ENCODE results near the gene VEPH1. TPM values are rescaled to one million over a fixed set of nuclear protein-coding genes. Genes with fewer than 3 reads are reported as not detected.

VEPH1 gene
- total RNA-seq, 4 donors from 2014 or later = 0.07 TPM; not detected in 3

DNA sequence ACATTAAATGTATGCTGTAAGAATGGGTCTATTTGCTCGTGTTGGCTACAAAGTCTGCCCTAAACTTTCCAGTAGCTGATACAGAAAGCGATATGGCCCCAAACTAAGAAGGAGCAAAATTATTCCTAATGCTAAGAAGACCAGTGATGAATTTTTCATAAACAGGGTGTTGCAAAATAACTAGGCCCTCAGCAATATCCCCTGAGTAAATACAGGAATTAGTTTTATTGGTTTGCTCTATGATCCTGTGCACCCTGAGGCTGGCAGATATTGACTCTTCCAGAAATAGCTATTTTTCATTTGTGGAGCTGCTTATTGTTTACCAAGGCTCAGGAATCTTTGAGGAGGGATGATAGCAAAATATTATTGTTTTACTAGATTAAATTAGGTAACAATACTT lies 282.3 kb downstream of the VEPH1 start:
- Histone ChIP-seq H3K27me3 (no peaks in the 10 kb centered on the region), H3K9me3 (no peaks in the 10 kb centered on the region), H3K27ac (no peak overlapping the region), H3K4me1 (no peaks in the 10 kb centered on the region), H3K4me3 (no peak overlapping the region), H3K36me3 (no peaks in the 10 kb centered on the region)
- intact Hi-C loops (cut with DNase I; ENCODE audit: low total_unique reads) (loop anchor here (10.0 kb wide), 1 partner anchor 344 kb away; no protein-coding TSS in a partner anchor), in situ Hi-C loops (cut with MboI; ENCODE audit: low sequenced_read_pairs in 4 of 4) (no loop called here)
- DNase-seq (no peak), ATAC-seq (no peak)
- no peak for TF ChIP-seq POLR2A (IDR thresholded peaks at IDR 0.05)
- TF ChIP-seq, protein P1, sequence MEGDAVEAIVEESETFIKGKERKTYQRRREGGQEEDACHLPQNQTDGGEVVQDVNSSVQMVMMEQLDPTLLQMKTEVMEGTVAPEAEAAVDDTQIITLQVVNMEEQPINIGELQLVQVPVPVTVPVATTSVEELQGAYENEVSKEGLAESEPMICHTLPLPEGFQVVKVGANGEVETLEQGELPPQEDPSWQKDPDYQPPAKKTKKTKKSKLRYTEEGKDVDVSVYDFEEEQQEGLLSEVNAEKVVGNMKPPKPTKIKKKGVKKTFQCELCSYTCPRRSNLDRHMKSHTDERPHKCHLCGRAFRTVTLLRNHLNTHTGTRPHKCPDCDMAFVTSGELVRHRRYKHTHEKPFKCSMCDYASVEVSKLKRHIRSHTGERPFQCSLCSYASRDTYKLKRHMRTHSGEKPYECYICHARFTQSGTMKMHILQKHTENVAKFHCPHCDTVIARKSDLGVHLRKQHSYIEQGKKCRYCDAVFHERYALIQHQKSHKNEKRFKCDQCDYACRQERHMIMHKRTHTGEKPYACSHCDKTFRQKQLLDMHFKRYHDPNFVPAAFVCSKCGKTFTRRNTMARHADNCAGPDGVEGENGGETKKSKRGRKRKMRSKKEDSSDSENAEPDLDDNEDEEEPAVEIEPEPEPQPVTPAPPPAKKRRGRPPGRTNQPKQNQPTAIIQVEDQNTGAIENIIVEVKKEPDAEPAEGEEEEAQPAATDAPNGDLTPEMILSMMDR (IDR thresholded peaks at IDR 0.05 in 4 of 5, conservative IDR thresholded peaks at IDR 0.05 in 1 of 5) = no peak

DNA sequence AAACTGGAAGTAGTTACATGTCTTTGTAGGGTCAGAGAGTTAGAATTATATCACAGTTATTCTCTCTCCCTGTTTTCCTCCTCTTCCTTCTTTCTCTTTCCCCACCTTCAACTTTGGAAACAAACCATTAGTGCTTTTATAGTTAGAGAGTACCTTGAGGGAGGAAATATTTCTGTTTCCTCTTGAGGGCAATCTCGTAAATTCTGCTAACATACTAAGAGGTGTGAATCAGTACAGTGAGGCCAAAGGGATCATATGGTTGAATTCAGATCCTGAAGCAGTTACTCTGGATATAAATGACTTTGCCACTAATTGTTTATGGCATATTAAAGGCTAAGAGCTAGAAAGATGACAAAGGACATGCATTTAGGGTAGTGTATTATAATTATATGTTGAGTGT lies 283.0 kb downstream of the VEPH1 start:
- Histone ChIP-seq H3K9me3 (no peaks in the 10 kb centered on the region), H3K27me3 (no peaks in the 10 kb centered on the region), H3K27ac (no peak overlapping the region), H3K4me3 (no peak overlapping the region), H3K36me3 (no peaks in the 10 kb centered on the region), H3K4me1 (no peaks in the 10 kb centered on the region)
- DNase-seq (no peak), ATAC-seq (no peak)
- in situ Hi-C loops (cut with MboI; ENCODE audit: low sequenced_read_pairs in 4 of 4) (no loop called here), intact Hi-C loops (cut with DNase I; ENCODE audit: low total_unique reads) (loop anchor here (10.0 kb wide), 1 partner anchor 345 kb away; no protein-coding TSS in a partner anchor)
- TF ChIP-seq POLR2A (IDR thresholded peaks at IDR 0.05) = no peak
- TF ChIP-seq, protein P1 (IDR thresholded peaks at IDR 0.05 in 4 of 5, conservative IDR thresholded peaks at IDR 0.05 in 1 of 5) = no peak

DNA sequence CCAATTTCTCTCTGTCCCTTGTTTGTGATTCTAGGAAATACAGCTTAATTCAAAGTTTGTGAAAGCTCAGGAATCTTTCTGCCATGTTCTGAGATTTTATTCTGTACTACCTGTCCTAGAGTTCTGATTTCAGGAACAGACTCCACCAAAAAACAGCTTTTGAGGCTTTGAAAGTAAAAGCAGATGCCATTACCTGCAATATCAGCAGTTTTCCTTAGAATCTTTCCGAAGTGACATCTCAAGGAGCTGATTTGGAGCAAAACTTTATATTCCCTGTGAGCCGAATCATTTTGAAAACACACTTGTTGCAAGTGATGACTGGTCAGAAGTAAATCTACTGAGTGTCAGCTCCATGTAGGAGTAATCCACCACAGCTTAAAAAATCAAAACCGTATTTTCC lies 284.0 kb downstream of the VEPH1 start:
- intact Hi-C loops (cut with DNase I; ENCODE audit: low total_unique reads) = no loop called here
- ATAC-seq = no peak
- Histone ChIP-seq H3K27me3 (no peaks in the 10 kb centered on the region), H3K9me3 (no peaks in the 10 kb centered on the region), H3K27ac (no peak overlapping the region), H3K4me1 (no peaks in the 10 kb centered on the region), H3K4me3 (no peak overlapping the region), H3K36me3 (no peaks in the 10 kb centered on the region)
- DNase-seq = no peak
- TF ChIP-seq, protein P1 (IDR thresholded peaks at IDR 0.05 in 4 of 5, conservative IDR thresholded peaks at IDR 0.05 in 1 of 5) = no peak
- no peak for TF ChIP-seq POLR2A (IDR thresholded peaks at IDR 0.05)
- in situ Hi-C loops (cut with MboI; ENCODE audit: low sequenced_read_pairs in 4 of 4) = no loop called here

Other genes with a start within 250 kb of the VEPH1 start
- gene PTX3, start 66.6 kb downstream of the VEPH1 start, total RNA-seq = 1 to 10 TPM in 2 of 4 donors, under 1 TPM in 1, not detected in 1; 0.87 to 9.1 (median 2.5) TPM

Data from gastrocnemius medialis (tissue), 4 donors.